GM19455 (cell line): ENCODE data around the gene MIB1.

ENCODE experiments used
- ATAC-seq: cut with Tn5 transposase; IDR thresholded peaks from one replicate; pipeline ENCODE4 v1.9.1; 2021; ENCODE audit not compliant: unreplicated experiment

The MIB1 gene

DNA sequence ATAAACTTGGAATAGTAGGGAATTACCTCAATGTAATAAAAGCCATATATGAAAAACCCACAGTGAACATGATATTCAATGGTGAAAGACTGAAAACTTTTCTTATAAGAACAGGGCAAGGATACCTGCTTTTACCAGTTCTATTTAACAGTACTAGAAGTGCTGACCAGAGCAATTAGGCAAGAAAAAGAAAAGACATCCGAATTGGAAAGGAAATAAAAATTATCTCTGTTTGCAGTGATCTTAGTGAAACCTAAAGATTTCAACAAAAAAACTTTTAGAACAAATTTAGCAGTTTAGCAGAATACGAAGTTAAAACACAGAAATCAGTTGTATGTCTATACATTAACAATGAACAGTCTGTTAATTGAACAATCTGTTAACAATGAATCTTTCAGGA, 69.1 kb downstream of the MIB1 start:
- no peak for ATAC-seq

DNA sequence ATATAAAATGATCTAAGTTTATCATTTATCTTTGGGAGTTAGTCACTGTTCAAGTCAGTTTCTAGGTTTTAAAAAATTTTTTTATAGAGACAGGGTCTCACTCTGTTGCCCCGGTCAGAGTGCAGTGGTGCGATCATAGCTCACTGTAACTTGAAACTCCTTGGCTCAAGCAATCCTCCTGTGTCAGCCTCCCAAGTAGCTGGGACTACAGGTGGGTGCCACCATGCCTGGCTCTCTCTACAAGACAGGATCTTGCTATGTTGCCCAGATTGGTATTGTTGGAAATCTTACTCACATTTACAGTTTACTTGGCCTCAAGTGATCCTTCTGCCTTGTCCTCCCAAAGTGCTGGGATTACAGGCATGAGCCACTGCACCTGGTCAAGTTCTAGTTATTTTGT, 74.5 kb downstream of the MIB1 start:
- no peak for ATAC-seq

DNA sequence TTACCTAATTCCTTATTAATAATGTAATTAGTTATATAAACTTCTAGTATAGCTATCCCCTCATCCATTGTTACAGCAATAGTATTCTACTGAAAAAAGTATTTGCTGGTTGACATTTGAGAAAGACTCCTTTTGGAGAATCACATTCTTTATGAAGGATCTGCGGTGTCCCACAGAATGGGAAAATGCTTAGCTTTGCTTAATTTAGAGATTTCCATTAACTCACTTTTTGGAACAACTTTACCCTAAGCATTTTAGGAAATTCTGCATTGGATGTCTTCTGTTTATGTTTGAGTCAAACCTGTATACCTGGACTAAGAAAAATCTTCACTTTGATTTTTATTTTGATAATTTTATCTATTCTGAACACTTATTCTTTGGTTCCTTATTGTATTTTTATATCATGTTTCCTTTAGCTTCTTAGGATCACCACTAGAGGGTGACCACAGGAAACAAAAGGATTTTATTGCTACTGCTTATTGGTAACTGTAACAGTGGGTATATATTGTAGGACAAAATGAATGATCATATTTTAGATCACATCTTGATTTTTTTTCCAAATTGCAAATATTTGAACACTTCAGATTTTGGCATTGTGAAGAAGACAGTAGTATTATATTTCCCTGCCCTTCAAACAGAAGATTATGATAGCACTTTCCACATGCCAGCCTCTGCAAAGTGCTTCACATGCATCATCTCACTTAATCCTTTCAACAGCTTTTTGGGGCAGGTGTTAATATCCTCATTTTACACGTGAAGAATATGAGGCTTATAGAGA, 79.6 kb downstream of the MIB1 start:
- ATAC-seq: no peak

DNA sequence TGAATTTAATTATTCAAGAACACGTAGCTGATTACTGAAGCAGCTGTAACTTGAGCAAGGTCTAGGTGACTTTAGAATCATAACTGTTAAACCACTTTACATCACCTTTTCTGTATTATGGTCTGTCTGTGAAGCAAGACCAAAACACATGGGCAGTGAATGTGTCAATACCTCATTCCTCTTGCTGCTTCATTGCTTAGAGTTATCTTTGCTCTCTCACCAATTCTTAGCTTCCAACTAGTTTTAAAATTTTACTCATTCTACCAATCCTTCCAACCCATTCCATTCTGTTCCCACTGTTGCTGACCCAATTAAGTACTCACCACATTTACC, 80.2 kb downstream of the MIB1 start:
- ATAC-seq: no peak

- no peak for ATAC-seq
Measured at GRCh38 chr18:21823848-21824247, 83.3 kb downstream of the MIB1 start.

DNA sequence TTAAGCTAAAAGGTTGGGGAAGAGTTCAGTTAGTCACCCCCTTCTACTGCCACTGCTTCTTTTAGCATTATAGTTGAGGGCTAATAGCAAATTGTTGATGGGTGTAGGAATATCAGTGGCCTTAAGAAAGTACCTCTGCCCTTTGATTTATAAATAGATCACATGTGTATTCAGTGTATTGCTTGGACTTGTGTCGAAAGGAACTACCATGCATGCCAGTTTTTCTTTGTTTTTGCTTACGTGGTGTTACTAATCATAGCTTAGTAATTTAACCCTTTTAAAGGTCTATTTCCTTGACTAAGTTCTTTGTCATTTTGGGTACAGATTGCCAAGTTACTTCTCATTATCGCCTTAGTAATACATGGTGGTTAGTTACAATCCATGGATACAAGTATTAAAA, 85.6 kb downstream of the MIB1 start:
- ATAC-seq: no peak

DNA sequence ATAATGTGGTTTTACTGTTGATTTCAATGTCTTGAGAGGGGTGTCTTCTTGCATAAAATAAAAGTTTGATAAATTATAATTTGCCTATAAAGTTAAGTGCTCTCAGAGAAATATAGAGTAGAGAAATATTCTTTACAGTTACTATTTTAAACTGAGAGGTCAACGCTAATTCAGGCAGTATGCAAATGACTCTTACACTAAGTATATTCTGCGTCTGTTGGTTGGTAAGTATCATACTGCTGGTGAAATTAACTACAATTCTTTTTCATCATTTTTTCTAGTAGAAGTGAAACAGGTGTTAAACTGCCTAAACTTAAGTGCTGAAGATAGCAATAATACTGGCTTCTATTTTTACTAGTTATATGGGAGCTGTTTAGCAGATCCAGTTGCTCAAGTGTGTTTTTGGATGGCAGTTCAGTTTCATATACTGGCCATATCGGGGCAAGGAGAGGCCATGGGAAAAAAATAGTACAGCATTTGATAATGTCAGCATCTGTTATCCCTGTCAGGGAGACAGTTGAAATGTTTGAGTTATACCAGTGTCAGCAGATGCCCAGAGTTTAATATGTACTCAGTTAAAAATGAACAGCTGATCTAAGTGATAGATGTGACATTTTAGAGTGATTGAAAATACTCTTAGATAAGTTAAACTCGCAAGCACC, 86.2 kb downstream of the MIB1 start:
- no peak for ATAC-seq

DNA sequence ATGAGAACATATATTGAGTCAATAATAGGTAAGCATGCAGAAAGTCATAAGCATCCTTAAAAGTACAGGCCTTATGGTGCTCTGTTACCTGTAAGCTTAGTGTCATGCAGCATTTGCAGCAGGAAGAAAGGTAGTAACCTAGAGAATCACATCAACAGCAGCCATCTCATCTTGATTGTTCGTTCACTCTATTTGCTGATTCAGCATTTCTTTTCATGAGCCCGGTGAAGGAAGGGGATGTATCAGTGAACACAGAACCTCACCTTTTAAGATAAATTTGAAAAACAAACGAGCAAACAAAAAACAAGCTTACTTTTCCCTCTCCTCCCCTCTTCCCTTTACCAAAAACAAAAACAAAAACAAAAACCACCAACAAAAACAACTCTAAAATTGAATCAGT, 89.9 kb downstream of the MIB1 start:
- no peak for ATAC-seq

- no peak for ATAC-seq
Measured at GRCh38 chr18:21831413-21831831, 90.8 kb downstream of the MIB1 start.

DNA sequence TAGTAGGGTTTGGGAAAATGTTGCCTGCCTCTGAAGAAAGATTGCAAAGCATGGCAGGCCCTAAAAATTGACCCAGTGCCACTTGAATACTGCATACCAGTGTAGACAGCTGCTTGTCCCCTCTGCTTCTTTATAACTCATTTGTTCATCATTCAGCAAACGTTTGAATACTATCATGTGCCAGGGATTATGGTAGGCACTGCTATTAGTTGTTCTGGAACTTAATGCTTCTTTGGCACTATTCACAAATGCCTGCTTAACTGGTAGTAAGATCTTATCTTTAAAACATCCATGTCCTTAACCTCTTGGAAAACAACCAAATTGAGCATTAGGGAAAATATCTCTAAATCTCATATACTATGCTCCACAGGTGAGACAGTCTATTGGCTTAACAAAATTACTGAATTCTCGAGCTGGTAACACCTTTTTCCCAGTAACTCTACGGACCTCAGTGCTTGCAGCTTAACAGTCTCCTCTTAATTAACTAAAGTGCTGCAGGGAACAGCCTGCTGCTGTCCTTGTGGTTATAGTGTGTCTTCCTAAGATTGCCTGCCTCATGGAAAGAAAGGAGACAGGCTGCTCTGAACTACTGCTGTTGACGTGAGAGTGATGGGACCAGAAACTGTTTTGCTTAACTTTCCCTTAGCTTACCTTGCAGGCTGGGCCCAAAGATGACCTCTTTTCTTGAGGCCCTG, 93.2 kb downstream of the MIB1 start:
- ATAC-seq: no peak

- no peak for ATAC-seq
Measured at GRCh38 chr18:21834299-21834660, 93.7 kb downstream of the MIB1 start.

- ATAC-seq: no peak
Measured at GRCh38 chr18:21841570-21841969, 101.0 kb downstream of the MIB1 start.

DNA sequence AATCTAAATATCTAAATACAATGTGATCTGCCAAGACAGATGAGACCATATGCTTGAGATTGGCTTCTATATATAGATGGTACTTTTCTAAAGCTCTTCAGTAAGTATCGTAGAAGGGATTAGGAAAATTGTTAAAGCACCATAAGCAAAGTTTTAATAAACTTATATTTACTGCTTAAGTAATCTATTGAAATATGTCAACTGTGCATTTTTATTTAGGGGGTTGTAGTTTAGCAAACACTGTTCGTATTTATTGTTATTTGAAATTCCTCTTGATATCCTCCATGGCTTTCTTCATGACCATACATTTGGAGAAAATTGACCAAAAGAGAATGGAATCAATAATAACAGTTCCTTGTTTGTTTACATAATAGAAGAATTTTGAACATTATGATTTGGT, 102.7 kb downstream of the MIB1 start:
- no peak for ATAC-seq

GRCh38 chr18:21851327-21851961, 110.9 kb downstream of the MIB1 start:
- ATAC-seq: no peak

DNA sequence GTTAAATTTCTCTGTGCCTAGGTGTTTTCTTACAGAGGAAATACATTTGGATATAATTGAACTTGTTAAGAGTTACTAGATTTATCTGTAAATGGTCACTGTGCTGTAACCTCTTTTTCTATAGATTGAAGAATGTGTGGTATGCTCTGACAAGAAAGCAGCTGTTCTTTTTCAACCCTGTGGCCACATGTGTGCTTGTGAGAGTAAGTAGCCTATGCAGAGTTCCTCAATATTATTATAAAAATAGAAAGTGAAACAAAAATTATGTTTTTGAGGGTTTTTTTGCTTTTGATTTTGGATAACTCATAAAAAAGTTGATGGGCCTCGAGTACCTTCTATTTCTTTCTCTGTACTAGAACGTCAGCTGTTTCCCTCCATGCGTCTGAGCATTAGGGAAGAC, 112.4 kb downstream of the MIB1 start:
- ATAC-seq: peak; percentile 83

DNA sequence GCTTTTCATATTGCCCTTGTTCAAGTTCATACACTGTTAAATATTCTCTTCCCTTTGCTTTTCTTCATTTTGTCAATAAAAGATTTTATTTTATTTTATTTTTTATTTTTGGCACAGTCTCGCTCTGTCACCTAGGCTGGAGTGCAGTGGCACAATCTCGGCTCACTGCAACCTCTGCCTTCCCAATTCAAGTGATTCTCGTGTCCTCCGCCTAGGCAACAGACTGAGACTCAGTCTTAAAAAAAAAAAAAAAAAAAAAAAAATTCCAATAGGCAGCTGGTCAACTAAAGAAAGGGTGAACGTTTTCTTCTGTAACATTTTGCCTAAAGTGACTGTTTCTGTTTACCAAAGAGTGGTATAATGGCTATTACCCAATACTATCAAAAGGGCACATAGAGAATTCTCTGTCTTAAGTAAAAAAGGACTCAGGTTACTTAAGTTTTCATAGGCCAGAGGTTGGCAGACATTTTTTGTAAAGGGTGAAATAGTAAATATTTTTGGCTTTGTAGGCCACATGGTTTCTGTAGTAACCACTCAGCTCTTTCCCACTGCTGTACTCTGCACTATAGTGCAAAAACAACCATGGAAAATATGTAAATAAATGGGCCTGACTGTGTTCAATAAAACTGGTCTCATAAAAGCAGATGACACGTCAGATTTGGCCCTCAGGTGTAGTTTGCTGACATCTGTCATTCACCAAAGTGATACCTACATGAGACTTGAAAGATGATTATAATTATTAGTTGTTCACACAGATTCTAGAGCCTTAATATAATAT, 113.4 kb downstream of the MIB1 start:
- ATAC-seq: no peak

GRCh38 chr18:21855432-21855831, 114.8 kb downstream of the MIB1 start:
- no peak for ATAC-seq

DNA sequence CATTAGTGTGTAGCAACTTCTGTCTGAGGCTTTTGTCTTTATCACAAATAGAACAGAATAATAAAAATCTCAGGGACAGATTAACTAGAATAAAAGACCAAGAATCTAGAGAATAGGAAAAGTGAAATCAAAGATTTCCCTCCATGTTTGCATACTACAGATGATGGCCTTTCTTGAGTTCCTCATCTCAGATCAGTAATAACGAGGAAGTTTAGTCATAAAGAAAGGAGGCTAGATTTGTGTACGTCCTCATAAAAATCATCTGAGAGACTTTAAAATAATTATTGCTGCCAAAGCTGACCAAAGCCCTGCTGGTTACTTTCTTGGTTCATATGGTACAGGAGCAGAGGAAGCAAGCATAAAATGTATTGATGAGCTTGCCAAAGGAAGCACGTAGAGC, 117.3 kb downstream of the MIB1 start:
- no peak for ATAC-seq

GRCh38 chr18:21858544-21858943, 118.0 kb downstream of the MIB1 start:
- no peak for ATAC-seq

DNA sequence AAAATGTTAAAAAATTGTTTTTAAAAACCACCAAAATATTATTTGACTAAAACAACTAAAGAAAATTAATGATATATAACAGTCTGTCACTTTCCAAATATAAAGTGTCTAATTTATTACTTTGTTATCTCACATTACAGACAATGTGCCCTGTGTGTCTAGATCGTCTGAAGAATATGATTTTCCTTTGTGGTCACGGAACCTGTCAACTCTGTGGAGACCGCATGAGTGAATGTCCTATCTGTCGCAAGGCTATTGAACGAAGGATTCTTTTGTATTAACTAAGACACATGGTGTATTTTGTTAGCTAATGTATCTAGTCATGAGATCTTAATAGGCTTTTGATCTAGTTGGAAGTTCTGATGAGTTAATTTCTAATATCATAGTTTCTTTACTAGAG, 123.8 kb downstream of the MIB1 start:
- no peak for ATAC-seq

GRCh38 chr18:21865043-21865442, 124.5 kb downstream of the MIB1 start:
- no peak for ATAC-seq
